Forelimb muscle (tissue), 1 donor: ENCODE results near the gene HSPA9. TPM values are rescaled to one million over a fixed set of nuclear protein-coding genes. Genes with fewer than 3 reads are reported as not detected.

ENCODE experiments used
- DNase-seq: peaks from one replicate; pipeline ENCODE4 v3.0.0-alpha.2; 2013; ENCODE audit warnings: low read depth
- polyA plus RNA-seq: library from polyadenylated mRNA; unstranded; fragments of 120-200 nt; gene quantifications from one replicate; pipeline ENCODE4 v1.2.1, GENCODE V29; 2013; ENCODE audit not compliant: insufficient read length

HSPA9 gene
- polyA plus RNA-seq, 1 donor: 162 TPM

- DNase-seq: no peak
These were observed 20.1 kb upstream of the HSPA9 start for GRCh38 chr5:138595180-138595795.

GRCh38 chr5:138594305-138595058, 19.3 kb upstream of the HSPA9 start:
- no peak for DNase-seq

- DNase-seq: no peak
These were observed 13.0 kb upstream of the HSPA9 start for GRCh38 chr5:138588013-138588788.

GRCh38 chr5:138585157-138585556, 10.0 kb upstream of the HSPA9 start:
- DNase-seq: no peak

GRCh38 chr5:138583984-138584637, 8.9 kb upstream of the HSPA9 start:
- DNase-seq: no peak

GRCh38 chr5:138582959-138583358, 7.8 kb upstream of the HSPA9 start:
- DNase-seq: no peak

GRCh38 chr5:138580777-138581176, 5.6 kb upstream of the HSPA9 start:
- no peak for DNase-seq

- no peak for DNase-seq
These were observed 4.8 kb upstream of the HSPA9 start for GRCh38 chr5:138580001-138580400.

- no peak for DNase-seq
These were observed 4.3 kb upstream of the HSPA9 start for GRCh38 chr5:138579517-138579863.

GRCh38 chr5:138577452-138577851, 2.3 kb upstream of the HSPA9 start:
- no peak for DNase-seq

GRCh38 chr5:138574744-138575193, 432 bp downstream of the HSPA9 start:
- DNase-seq: no peak

- DNase-seq: no peak
These were observed 1.1 kb downstream of the HSPA9 start for GRCh38 chr5:138573949-138574670.

GRCh38 chr5:138573223-138573622, 2.0 kb downstream of the HSPA9 start:
- no peak for DNase-seq

- no peak for DNase-seq
These were observed 4.3 kb downstream of the HSPA9 start for GRCh38 chr5:138570871-138571270.

GRCh38 chr5:138569782-138570181, 5.4 kb downstream of the HSPA9 start:
- DNase-seq: no peak

- DNase-seq: no peak
These were observed 7.0 kb downstream of the HSPA9 start for GRCh38 chr5:138568061-138568824.

GRCh38 chr5:138566792-138567191, 8.4 kb downstream of the HSPA9 start:
- no peak for DNase-seq

- no peak for DNase-seq
These were observed 9.9 kb downstream of the HSPA9 start for GRCh38 chr5:138565100-138565821.

- no peak for DNase-seq
These were observed 11.0 kb downstream of the HSPA9 start for GRCh38 chr5:138564242-138564641.
